Ectodermal cell (in vitro differentiated cells): Measurements from ENCODE around the gene NLRP7.
"Not testable (repeated sequence)": the region's sequence is repeated elsewhere in the genome, so short reads cannot be mapped to it uniquely, and the experiment has no call there.

Experiments used
- H3K27ac ChIP-seq: 2 replicates; pipeline ENCODE4 v1.7.0; 2013; ENCODE audit warnings: mild to moderate bottlenecking, low read depth, low read length; ENCODE audit not compliant: insufficient read depth, poor library complexity, severe bottlenecking
- H3K27me3 ChIP-seq: 2 replicates; pipeline ENCODE4 v1.7.0; 2013; ENCODE audit warnings: mild to moderate bottlenecking, low read length; ENCODE audit not compliant: insufficient read depth, control insufficient read depth, poor library complexity, severe bottlenecking
- H3K36me3 ChIP-seq: one replicate; pipeline ENCODE4 v1.7.0; 2013; ENCODE audit warnings: low read length; ENCODE audit not compliant: control insufficient read depth, insufficient read depth
- H3K4me1 ChIP-seq: one replicate; pipeline ENCODE4 v1.7.0; 2013; ENCODE audit warnings: low read length; ENCODE audit not compliant: control insufficient read depth, insufficient read depth
- H3K4me3 ChIP-seq: 2 replicates; pipeline ENCODE4 v1.7.0; 2013; ENCODE audit warnings: low read depth, low read length, control low read depth; ENCODE audit not compliant: insufficient read depth
- H3K9me3 ChIP-seq: 2 replicates; pipeline ENCODE4 v1.7.0; 2013; ENCODE audit warnings: mild to moderate bottlenecking, low read length, moderate library complexity; ENCODE audit not compliant: control insufficient read depth
- WGBS, 2 experiments: methylation state at CpG; one replicate each; pipeline ENCODE4 v1.1.7; 2013; ENCODE audit warnings: missing lambda C conversion rate in 2 of 2; 5-methylcytosine and 5-hydroxymethylcytosine counted together

Gene NLRP7

GRCh38 chr19:54903303-54903702 is 44.0 kb downstream of the NLRP7 start:
- Histone ChIP-seq H3K9me3 (no peaks in the 10 kb centered on the region), H3K36me3 (no peaks in the 10 kb centered on the region), H3K4me3 (no peak overlapping the region), H3K27me3 (no peaks in the 10 kb centered on the region), H3K4me1 (no peaks in the 10 kb centered on the region), H3K27ac (no peak overlapping the region)
- no CpG with 5 or more reads among the region's 6 CpGs for WGBS, 2 experiments

DNA sequence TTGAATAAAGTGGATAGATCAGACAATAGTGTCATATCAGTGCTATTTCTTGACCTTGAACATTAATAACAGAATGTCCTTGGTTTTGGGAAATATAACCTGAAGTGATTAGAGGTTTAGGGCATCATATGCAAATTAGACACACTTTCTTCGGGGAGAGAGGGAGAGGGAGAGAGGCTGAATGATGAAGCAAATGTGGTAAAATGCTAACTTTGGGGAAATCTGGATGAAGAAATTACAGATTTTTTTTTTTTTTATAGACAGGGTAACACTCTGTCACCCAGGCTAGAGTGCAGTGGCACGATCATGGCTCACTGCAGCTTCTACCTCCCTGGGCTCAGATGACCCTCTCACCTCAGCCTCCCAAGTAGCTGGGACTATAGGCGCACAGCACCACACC is 45.3 kb downstream of the NLRP7 start:
- no peak overlapping the region for H3K4me3 ChIP-seq
- WGBS, 2 experiments, result 85 to 91% methylated on average over 3 of the region's 3 CpGs
- H3K36me3 ChIP-seq, result no peaks in the 10 kb centered on the region
- no peaks in the 10 kb centered on the region for H3K9me3 ChIP-seq
- no peaks in the 10 kb centered on the region for H3K4me1 ChIP-seq
- H3K27ac ChIP-seq, result no peak overlapping the region
- no peaks in the 10 kb centered on the region for H3K27me3 ChIP-seq

DNA sequence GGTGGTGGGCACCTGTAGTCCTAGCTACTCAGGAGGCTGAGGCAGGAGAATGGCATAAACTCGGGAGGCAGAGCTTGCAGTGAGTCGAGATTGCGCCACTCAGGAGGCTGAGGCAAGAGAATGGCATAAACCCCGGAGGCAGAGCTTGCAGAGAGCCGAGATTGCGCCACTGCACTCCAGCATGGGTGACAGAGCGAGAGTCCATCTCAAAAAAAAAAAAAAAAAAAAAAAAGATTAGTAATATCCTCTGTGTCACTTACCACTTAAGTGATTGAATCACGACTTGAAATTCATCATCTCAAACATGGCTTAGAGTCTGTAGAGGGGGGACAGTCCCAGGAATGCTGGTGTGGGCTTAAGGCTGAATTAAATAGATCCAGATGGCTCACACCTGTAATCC is 46.2 kb downstream of the NLRP7 start:
- not testable (repeated sequence) for H3K4me1 ChIP-seq, H3K27me3 ChIP-seq, H3K36me3 ChIP-seq, H3K9me3 ChIP-seq, H3K27ac ChIP-seq, H3K4me3 ChIP-seq
- WGBS, 2 experiments, result 77 to 92% methylated on average over 6 to 8 of the region's 8 CpGs

DNA sequence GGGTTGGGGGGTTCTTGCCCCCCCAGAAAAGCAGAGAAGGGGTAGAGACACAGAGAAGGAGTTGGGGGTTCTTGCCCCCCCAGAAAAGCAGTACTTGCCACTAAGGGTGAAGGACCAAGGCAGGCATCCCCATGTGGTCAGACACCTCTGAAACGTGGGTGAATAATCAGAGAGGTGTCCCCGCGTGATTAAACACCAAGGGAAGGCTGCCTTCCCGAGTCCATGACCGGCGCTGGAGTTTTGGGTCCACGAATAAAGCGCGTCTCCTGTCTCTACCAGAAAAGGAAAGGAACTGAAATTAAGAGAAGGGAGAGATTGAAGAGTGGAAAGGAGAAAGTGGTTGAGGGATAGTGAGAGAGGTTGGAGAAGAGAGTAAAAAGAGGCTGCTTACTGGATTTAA is 47.7 kb downstream of the NLRP7 start:
- not testable (repeated sequence) for H3K4me1 ChIP-seq, H3K27me3 ChIP-seq, H3K4me3 ChIP-seq, H3K9me3 ChIP-seq, H3K27ac ChIP-seq, H3K36me3 ChIP-seq
- WGBS, 2 experiments, result 86 to 89% methylated on average over 9 of the region's 9 CpGs

DNA sequence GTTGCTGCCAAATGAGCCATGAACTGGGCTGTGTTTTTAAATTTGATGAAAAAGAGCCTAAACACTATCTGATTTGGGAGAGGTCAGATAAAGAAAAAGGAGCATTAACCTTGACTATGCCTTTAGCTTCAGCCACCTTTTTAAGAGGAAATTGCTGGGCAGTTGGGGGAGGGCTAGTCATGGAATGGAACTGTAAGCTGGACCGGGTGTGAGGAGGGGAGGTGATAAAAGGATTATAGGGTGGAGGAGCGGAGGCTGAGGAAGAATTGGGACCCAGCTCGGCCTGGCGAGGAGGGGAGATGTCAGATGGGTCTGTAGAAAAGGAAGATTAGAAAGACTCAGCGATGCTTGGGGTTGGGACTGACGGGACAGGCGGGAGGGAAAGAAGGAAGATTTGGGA is 48.6 kb downstream of the NLRP7 start:
- H3K9me3 ChIP-seq, H3K36me3 ChIP-seq, H3K4me3 ChIP-seq, H3K4me1 ChIP-seq, H3K27ac ChIP-seq, H3K27me3 ChIP-seq: not testable (repeated sequence)
- 90 to 92% methylated on average over 7 of the region's 7 CpGs for WGBS, 2 experiments

- Histone ChIP-seq H3K4me3 (no peak overlapping the region), H3K9me3 (no peaks in the 10 kb centered on the region), H3K36me3 (no peaks in the 10 kb centered on the region), H3K4me1 (no peaks in the 10 kb centered on the region), H3K27ac (no peak overlapping the region), H3K27me3 (no peaks in the 10 kb centered on the region)
- 88 to 93% methylated on average over 2 of the region's 2 CpGs for WGBS, 2 experiments
Measured at GRCh38 chr19:54896036-54896435, 51.3 kb downstream of the NLRP7 start.

GRCh38 chr19:54894106-54894505 is 53.2 kb downstream of the NLRP7 start:
- not testable (repeated sequence) for H3K27me3 ChIP-seq, H3K36me3 ChIP-seq, H3K27ac ChIP-seq, H3K9me3 ChIP-seq, H3K4me3 ChIP-seq, H3K4me1 ChIP-seq
- WGBS, 2 experiments, result 88 to 90% methylated on average over 16 of the region's 16 CpGs

DNA sequence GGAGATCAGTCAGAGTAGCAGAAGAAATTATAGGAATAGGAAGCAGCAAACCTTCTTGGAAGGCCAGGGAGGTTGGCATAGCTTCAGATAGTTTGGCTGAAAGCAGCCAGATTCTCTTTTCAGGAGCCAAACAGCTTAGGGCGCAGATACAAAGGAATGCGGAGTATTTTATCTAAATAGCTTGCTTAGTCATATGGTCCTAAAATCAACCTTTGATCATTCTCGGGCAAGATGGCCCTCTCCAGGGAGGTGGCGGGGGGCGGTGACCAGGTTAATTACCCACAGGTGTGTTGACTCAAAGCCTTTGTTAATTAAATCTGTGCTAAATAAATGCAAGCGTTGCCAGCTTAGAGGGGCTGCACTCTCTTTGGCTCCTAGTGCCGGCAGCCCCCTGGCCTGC is 53.9 kb downstream of the NLRP7 start:
- WGBS, 2 experiments, result 58 to 62% methylated on average over 7 of the region's 7 CpGs
- Histone ChIP-seq H3K4me3 (no peak overlapping the region), H3K4me1 (no peaks in the 10 kb centered on the region), H3K9me3 (no peaks in the 10 kb centered on the region), H3K27me3 (no peaks in the 10 kb centered on the region), H3K36me3 (no peaks in the 10 kb centered on the region), H3K27ac (no peak overlapping the region)

DNA sequence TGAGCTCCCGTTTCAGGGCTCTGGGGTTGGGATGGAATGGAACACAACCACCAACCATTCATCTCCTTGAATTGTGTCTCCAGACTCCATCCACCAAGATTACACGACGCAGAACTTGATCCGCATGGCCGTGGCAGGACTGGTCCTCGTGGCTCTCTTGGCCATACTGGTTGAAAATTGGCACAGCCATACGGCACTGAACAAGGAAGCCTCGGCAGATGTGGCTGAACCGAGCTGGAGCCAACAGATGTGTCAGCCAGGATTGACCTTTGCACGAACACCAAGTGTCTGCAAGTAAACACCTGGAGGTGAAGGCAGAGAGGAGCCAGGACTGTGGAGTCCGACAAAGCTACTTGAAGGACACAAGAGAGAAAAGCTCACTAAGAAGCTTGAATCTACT is 57.8 kb downstream of the NLRP7 start:
- H3K9me3 ChIP-seq, result no peaks in the 10 kb centered on the region
- no peak overlapping the region for H3K27ac ChIP-seq
- no peaks in the 10 kb centered on the region for H3K36me3 ChIP-seq
- H3K27me3 ChIP-seq, result no peaks in the 10 kb centered on the region
- no peaks in the 10 kb centered on the region for H3K4me1 ChIP-seq
- H3K4me3 ChIP-seq, result no peak overlapping the region
- WGBS, 2 experiments, result 88 to 93% methylated on average over 11 of the region's 11 CpGs

DNA sequence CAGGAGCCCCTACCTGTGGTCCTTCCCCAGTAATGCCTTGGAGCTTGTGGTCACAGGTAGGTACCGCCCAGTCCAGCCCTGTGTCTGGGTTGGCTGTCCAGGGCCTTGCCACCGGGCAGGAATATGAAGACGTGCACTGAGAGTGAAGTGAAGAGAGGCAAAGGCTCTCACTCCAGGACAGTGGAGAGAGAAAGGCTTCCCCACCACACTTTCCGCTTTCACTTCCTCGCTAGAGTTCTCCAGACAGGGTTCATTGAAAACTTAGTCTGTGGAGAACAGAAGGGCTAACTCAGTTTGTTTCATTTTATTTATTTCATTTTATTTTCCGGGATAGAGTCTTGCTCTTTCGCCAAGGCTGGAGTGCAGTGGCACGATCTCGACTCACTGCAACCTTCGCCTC is 59.1 kb downstream of the NLRP7 start:
- WGBS, 2 experiments, result 89 to 91% methylated on average over 10 of the region's 10 CpGs

DNA sequence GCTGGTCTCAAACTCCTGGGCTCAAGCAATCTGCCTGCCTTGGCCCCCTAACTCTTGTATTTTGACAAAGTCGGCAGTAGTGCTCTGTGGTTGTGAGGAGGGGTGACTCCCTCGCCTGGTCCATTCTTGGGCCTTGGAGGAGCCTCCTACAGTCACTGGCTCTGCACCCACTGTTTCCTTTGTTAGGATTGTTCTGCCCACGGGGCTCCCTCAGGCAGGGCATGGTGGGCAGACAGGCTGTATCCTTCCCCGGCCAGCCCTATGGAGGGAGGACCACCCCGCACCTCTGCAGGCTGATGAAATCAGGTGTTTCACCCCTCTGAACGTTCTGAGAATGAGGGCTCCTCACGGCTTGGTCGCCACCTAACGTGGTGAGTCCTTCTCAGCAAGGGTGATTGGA is 64.1 kb downstream of the NLRP7 start:
- H3K27ac ChIP-seq, result no peak overlapping the region
- H3K27me3 ChIP-seq, result no peaks in the 10 kb centered on the region
- H3K36me3 ChIP-seq, result no peaks in the 10 kb centered on the region
- no peaks in the 10 kb centered on the region for H3K9me3 ChIP-seq
- H3K4me3 ChIP-seq, result no peak overlapping the region
- no peaks in the 10 kb centered on the region for H3K4me1 ChIP-seq
- 91 to 92% methylated on average over 9 of the region's 9 CpGs for WGBS, 2 experiments

More for the DNA sequence above, 59.1 kb downstream of the NLRP7 start:
- Histone ChIP-seq H3K36me3 (no peaks in the 10 kb centered on the region), H3K27me3 (no peaks in the 10 kb centered on the region), H3K4me1 (no peaks in the 10 kb centered on the region), H3K27ac (no peak overlapping the region), H3K4me3 (no peak overlapping the region), H3K9me3 (no peaks in the 10 kb centered on the region)
